ENCODE data around the gene FAM168B.

The FAM168B gene

GRCh38 chr2:131113566-131114227, 20.4 kb upstream of the FAM168B start:
- FAIRE-seq: no peak
- TF ChIP-seq, protein P1, sequence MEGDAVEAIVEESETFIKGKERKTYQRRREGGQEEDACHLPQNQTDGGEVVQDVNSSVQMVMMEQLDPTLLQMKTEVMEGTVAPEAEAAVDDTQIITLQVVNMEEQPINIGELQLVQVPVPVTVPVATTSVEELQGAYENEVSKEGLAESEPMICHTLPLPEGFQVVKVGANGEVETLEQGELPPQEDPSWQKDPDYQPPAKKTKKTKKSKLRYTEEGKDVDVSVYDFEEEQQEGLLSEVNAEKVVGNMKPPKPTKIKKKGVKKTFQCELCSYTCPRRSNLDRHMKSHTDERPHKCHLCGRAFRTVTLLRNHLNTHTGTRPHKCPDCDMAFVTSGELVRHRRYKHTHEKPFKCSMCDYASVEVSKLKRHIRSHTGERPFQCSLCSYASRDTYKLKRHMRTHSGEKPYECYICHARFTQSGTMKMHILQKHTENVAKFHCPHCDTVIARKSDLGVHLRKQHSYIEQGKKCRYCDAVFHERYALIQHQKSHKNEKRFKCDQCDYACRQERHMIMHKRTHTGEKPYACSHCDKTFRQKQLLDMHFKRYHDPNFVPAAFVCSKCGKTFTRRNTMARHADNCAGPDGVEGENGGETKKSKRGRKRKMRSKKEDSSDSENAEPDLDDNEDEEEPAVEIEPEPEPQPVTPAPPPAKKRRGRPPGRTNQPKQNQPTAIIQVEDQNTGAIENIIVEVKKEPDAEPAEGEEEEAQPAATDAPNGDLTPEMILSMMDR (IDR thresholded peaks at IDR 0.05; ENCODE audit: insufficient read depth, missing control alignments): no peak
- DNase-seq (ENCODE audit: insufficient read length, low spot score): no peak

DNA sequence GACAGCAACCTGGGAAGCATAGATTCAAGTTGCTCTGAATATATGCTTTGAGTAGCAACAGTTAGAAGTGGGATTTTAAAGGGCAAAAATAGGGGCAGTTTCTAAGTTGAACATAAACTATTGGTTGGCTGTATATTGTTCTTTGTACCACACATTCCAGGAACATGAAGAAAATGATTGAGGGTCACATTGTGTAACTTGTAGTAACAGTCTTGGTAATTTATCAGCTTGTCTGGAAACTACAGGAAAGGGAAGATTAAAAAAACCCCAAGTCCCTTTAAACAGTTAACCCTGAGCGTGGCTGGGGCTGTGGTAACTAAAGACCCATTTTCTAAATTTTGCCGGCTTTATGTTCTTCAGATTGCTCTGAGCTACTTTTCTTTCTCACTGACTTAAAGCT, 19.3 kb upstream of the FAM168B start:
- TF ChIP-seq, protein P1 (IDR thresholded peaks at IDR 0.05; ENCODE audit: insufficient read depth, missing control alignments): no peak
- no peak for FAIRE-seq
- DNase-seq (ENCODE audit: insufficient read length, low spot score): no peak

GRCh38 chr2:131105950-131106801, 12.9 kb upstream of the FAM168B start:
- no peak for FAIRE-seq
- TF ChIP-seq, protein P1 (IDR thresholded peaks at IDR 0.05; ENCODE audit: insufficient read depth, missing control alignments): no peak
- DNase-seq (ENCODE audit: insufficient read length, low spot score): no peak

GRCh38 chr2:131105156-131105949, 12.1 kb upstream of the FAM168B start, which contains the start of gene PLEKHB2:
PLEKHB2 (plus strand) TSS chr2:131105336; CDS start chr2:131120942, 15,606 bp downstream.
- TF ChIP-seq, protein P1 (IDR thresholded peaks at IDR 0.05; ENCODE audit: insufficient read depth, missing control alignments): no peak
- FAIRE-seq (no peak), DNase-seq (ENCODE audit: insufficient read length, low spot score) (peak; percentile 71)

- TF ChIP-seq, protein P1 (IDR thresholded peaks at IDR 0.05; ENCODE audit: insufficient read depth, missing control alignments): no peak
- DNase-seq (ENCODE audit: insufficient read length, low spot score) (peak; percentile 40), FAIRE-seq (no peak)
Observed at GRCh38 chr2:131104487-131105155, 11.4 kb upstream of the FAM168B start.

DNA sequence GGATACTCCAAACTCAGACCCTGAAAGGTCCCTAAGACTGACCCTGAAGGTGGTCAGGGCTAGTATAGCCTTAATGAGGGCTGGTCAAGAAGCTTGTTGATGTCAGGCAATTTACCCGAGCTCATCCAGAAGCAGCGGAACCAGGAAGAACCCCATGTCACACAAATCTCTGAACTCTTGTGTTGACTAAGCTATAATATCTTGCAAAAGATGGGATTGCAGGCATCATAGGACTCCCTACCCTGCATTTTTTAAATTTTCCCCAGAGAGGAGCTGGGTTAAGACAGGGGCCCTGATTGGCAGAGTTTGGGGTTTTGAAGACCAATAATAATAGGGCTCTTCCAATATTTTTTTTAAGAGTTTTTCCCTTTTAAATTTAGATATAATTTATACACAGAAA, 9.9 kb upstream of the FAM168B start:
- FAIRE-seq: no peak
- no peak for DNase-seq (ENCODE audit: insufficient read length, low spot score)
- TF ChIP-seq, protein P1 (IDR thresholded peaks at IDR 0.05; ENCODE audit: insufficient read depth, missing control alignments): no peak

Data from D721Med (cell line).